ENCODE measurements around the gene ZNF565. TPM values are rescaled to one million over a fixed set of nuclear protein-coding genes. Genes with fewer than 3 reads are reported as not detected.
A peak's percentile ranks its signal among the peaks of the same experiment; 100 is the strongest.

Gene ZNF565
- total RNA-seq, 1 donor from 2014 or later = 6.6 TPM

- peaks cover 40% of the 10 kb centered on the region for H3K36me3 Mint-ChIP-seq (ENCODE audit: unreplicated experiment)
- H3K4me1 Mint-ChIP-seq (ENCODE audit: unreplicated experiment) = no peaks in the 10 kb centered on the region
- DNase-seq (ENCODE audit: extremely low spot score, unreplicated experiment) = no peak
- H3K9me3 Mint-ChIP-seq (ENCODE audit: unreplicated experiment) = no peaks in the 10 kb centered on the region
- TF ChIP-seq CTCF (IDR thresholded peaks at IDR 0.05) = no peak
- H3K4me3 Mint-ChIP-seq (ENCODE audit: unreplicated experiment) = no peak overlapping the region
- no peaks in the 10 kb centered on the region for H3K27me3 Mint-ChIP-seq (ENCODE audit: unreplicated experiment)
- no peak overlapping the region for H3K27ac Mint-ChIP-seq (ENCODE audit: unreplicated experiment)
These were observed 63.1 kb downstream of the ZNF565 start for GRCh38 chr19:36151144-36152018.

GRCh38 chr19:36150586-36150985 is 63.9 kb downstream of the ZNF565 start:
- Mint-ChIP-seq H3K4me3 (ENCODE audit: unreplicated experiment) (no peak overlapping the region), H3K4me1 (ENCODE audit: unreplicated experiment) (no peaks in the 10 kb centered on the region), H3K27ac (ENCODE audit: unreplicated experiment) (no peak overlapping the region), H3K27me3 (ENCODE audit: unreplicated experiment) (no peaks in the 10 kb centered on the region), H3K9me3 (ENCODE audit: unreplicated experiment) (no peaks in the 10 kb centered on the region), H3K36me3 (ENCODE audit: unreplicated experiment) (peaks cover 48% of the 10 kb centered on the region)
- no peak for DNase-seq (ENCODE audit: extremely low spot score, unreplicated experiment)
- TF ChIP-seq CTCF (IDR thresholded peaks at IDR 0.05) = no peak

DNA sequence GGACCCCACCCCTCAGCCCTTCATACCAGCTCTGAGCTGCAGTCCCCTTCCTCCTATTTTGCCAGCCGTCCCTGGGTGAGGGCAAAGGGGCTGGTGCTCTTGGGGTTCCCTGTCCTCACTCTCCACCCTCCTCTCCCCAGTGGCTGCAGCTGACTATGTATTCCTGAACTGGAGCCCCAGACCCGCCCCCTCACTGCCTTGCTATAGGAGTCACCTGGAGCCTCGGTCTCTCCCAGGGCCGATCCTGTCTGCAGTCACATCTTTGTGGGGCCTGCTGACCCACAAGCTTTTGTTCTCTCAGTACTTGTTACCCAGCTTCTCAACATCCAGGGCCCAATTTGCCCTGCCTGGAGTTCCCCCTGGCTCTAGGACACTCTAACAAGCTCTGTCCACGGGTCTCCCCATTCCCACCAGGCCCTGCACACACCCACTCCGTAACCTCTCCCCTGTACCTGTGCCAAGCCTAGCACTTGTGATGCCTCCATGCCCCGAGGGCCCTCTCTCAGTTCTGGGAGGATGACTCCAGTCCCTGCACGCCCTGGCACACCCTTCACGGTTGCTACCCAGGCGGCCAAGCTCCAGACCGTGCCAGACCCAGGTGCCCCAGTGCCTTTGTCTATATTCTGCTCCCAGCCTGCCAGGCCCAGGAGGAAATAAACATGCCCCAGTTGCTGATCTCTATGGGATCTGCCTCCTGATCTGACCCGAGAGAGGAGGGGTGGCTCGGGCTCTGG is 64.6 kb downstream of the ZNF565 start:
- H3K27ac Mint-ChIP-seq (ENCODE audit: unreplicated experiment) = no peak overlapping the region
- H3K4me3 Mint-ChIP-seq (ENCODE audit: unreplicated experiment) = no peak overlapping the region
- no peaks in the 10 kb centered on the region for H3K4me1 Mint-ChIP-seq (ENCODE audit: unreplicated experiment)
- no peaks in the 10 kb centered on the region for H3K9me3 Mint-ChIP-seq (ENCODE audit: unreplicated experiment)
- H3K27me3 Mint-ChIP-seq (ENCODE audit: unreplicated experiment) = no peaks in the 10 kb centered on the region
- peaks cover 54% of the 10 kb centered on the region for H3K36me3 Mint-ChIP-seq (ENCODE audit: unreplicated experiment)
- TF ChIP-seq CTCF (IDR thresholded peaks at IDR 0.05) = no peak
- DNase-seq (ENCODE audit: extremely low spot score, unreplicated experiment) = no peak

DNA sequence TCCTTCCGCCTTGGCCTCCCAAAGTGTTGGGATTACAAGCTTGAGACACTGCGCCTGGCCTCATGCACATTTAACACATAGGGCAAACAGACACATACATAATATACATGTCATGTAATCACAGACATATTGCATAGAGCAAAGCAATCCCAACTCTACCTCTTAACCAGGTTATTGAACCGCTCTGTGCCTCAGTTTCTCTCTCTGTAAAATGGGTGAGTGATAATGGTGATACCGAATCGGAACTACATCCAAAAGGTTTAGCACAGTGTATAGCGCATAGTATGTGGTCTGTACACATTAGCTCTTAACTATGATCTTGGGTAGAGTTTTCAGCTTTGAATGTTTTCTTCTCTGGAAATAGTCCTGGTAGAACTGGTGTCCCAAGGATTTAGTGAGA is 69.8 kb downstream of the ZNF565 start:
- no peak overlapping the region for H3K4me3 Mint-ChIP-seq (ENCODE audit: unreplicated experiment)
- TF ChIP-seq CTCF (IDR thresholded peaks at IDR 0.05) = no peak
- no peaks in the 10 kb centered on the region for H3K27me3 Mint-ChIP-seq (ENCODE audit: unreplicated experiment)
- no peaks in the 10 kb centered on the region for H3K9me3 Mint-ChIP-seq (ENCODE audit: unreplicated experiment)
- no peak overlapping the region for H3K27ac Mint-ChIP-seq (ENCODE audit: unreplicated experiment)
- peaks cover 58% of the 10 kb centered on the region for H3K36me3 Mint-ChIP-seq (ENCODE audit: unreplicated experiment)
- DNase-seq (ENCODE audit: extremely low spot score, unreplicated experiment) = no peak
- H3K4me1 Mint-ChIP-seq (ENCODE audit: unreplicated experiment) = peaks cover 10% of the 10 kb centered on the region

- H3K9me3 Mint-ChIP-seq (ENCODE audit: unreplicated experiment) = no peaks in the 10 kb centered on the region
- peak overlapping the region; percentile 43 for H3K4me3 Mint-ChIP-seq (ENCODE audit: unreplicated experiment)
- no peak overlapping the region for H3K27ac Mint-ChIP-seq (ENCODE audit: unreplicated experiment)
- peaks cover 12% of the 10 kb centered on the region for H3K4me1 Mint-ChIP-seq (ENCODE audit: unreplicated experiment)
- TF ChIP-seq CTCF (IDR thresholded peaks at IDR 0.05) = no peak
- no peaks in the 10 kb centered on the region for H3K27me3 Mint-ChIP-seq (ENCODE audit: unreplicated experiment)
- peaks cover 44% of the 10 kb centered on the region for H3K36me3 Mint-ChIP-seq (ENCODE audit: unreplicated experiment)
- no peak for DNase-seq (ENCODE audit: extremely low spot score, unreplicated experiment)
These were observed 72.0 kb downstream of the ZNF565 start for GRCh38 chr19:36142496-36142895.
